Activated CD4-positive, alpha-beta T cell treated with anti-CD3 and anti-CD28 coated beads, Interleukin-2, amount 50 U/mL, for 48 hours (primary cell): ENCODE results near the gene CORO7.
"Not testable (repeated sequence)": the region's sequence is repeated elsewhere in the genome, so short reads cannot be mapped to it uniquely, and the experiment has no call there.

Experiments used
- DNase-seq, 2 experiments: peaks; one replicate each; pipeline ENCODE4 v3.0.0-alpha.2; 2020

The CORO7 gene

DNA sequence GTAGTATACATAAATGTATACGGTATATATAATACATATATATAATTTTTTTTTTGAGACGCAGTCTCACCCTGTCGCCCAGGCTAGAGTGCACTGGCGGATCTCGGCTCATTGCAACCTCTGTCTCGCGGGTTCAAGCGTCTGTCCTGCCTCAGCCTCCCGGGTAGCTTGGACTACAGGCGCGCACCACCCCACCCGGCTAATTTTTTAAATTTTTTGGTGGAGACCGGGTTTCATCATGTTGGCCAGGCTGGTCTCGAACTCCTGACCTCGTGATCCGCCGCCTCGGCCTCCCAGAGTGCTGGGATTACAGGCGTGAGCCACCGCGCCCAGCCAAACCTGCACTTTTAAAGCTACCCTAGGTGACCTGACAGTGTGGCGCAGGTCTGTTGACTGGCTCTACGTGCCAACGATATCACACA, 66.0 kb downstream of the CORO7 start:
- DNase-seq: peak in 1 of 2 experiments; percentile 28

GRCh38 chr16:4349332-4349731, 67.1 kb downstream of the CORO7 start:
- DNase-seq: no peak

DNA sequence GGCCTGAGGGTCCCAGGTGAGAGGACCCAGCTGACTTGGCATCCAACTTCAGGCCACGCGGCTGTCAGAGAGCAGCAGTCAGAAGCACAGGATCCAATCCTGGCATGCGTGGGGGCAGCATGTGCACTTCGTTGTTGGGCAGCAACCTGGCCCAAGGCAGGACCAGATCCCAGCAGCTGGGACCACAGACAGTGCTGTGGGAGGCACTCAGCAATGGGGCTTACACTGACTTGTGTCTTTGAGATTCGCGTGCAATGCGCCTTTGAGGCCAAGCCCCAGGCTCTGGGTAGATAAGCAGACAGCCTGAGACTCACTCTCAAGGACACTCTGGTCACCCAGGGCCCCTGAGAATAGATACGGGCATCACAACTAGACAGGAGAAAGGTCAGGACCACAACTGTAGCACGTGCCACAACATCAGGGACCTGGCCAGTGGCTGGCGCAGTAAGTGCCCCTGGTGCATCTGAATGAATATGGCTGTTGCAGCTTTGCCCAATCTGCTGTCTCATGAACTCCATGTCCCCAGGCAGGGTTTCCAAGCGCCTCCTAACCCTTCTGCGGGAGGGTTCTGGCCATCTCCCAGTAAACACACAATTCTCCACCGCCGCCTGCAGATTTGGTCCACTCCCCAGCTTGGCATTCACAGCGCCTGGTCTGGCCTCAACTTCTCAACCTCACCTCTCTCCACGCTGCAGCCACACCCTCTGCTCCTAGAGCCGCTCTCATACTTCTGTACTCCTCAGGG, 68.5 kb downstream of the CORO7 start:
- DNase-seq: no peak

GRCh38 chr16:4347010-4347409, 69.4 kb downstream of the CORO7 start:
- DNase-seq: no peak

DNA sequence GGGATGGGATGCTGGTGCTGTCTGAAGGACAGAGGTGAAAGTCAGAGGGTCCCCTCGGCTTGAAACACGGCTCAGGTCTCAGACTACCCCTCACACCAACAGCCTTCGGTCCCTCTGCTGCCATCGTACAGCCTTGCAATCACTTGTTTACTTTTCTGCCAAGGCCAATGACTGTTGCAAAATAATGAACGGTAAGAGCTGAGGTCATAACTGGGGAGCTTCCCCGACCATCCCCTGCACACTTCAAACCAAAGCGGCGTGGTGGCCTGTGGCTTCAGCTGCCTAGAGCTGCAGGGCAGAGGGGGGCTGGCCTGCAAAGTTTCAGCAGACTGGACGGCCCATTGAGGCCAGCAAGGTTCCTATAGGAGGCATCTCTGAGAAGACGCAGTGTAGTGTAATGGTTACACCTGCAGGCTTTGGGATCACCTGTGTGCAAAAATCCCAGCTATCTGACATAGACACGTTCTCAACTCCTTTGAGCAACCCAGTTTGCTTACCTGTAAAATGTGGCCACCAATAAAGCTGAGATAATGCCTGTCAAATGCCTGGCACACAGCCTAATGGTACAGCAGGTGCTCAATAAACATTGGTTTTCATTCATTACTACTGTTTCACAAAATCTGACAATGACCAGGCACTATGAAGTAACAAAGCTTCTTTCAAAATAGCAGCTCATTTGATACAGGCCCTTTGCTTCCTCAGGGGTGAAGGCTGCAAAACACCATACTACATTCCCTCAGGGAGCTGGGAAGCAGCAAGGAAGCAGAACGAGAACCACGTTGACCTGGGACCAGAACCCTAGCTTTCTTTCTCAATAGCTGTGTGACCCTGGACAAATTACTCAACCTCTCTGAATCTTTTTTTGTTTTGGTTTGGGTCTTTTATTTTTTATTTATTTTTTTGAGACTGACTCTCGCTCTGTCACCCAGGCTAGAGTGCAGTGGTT, 70.3 kb downstream of the CORO7 start:
- no peak for DNase-seq

- no peak for DNase-seq
Measured at GRCh38 chr16:4344983-4345835, 71.2 kb downstream of the CORO7 start.

- DNase-seq: not testable (repeated sequence)
Measured at GRCh38 chr16:4344300-4344982, 72.0 kb downstream of the CORO7 start.

DNA sequence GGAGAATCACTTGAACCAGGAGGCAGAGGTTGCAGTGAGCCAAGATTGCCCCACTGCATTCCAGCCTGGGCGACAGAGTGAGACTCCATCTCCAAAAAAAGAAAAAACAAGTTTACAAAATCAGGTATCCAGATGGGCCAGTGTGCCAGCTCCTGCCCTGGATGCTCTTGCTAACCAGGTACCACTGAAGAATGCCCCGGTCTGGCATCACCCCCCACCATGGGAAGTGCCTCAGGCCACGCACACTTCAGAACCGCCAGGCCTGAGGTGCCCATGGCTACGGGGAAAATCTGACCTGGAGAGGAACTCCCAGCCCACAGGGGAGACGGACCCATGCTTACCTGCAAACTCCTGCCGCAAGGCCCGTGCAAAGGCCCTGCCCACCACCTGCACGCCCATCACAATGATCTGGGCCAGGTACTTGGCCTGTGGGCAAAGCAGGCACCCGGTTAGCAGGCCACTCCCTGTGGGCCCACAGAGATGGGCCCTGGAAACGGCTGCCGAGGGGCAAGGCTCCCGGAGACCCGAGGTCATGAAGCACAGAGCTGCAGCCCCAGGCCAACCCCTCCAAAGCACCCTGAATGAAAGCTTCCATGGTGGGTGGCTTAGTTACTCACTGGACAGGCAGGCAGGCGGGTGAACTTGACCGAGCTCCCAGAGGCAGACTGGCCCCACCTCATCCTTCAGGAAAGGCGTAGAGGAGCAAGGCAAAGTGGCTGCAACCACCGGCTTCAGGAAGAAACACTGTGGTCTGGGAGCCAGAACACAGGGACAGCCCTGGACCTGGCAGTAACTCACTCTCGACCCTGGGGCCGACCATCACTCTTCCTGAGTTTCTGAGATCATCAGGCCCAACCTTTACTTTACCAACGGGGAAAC, 73.3 kb downstream of the CORO7 start:
- no peak for DNase-seq

DNA sequence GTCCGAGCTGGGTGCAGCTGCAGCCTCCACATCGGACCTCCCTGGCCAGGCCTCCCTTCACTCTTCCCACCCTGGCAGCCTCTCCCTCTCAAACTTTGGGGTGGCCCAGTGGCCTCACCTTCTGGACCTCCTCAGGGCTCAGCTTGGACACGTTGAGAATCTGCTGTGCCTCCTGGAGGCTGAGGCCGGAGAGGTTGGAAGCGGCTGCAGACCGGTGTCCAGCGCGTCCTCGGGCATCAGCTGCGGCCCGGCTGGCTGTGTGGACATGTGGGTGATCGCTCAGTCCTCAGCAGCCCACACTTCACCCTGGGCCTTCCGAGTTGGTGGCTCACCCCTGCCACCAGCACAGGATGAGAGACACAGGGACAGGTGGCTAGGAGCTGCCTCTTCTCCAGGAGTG, 75.1 kb downstream of the CORO7 start:
- DNase-seq: no peak

DNA sequence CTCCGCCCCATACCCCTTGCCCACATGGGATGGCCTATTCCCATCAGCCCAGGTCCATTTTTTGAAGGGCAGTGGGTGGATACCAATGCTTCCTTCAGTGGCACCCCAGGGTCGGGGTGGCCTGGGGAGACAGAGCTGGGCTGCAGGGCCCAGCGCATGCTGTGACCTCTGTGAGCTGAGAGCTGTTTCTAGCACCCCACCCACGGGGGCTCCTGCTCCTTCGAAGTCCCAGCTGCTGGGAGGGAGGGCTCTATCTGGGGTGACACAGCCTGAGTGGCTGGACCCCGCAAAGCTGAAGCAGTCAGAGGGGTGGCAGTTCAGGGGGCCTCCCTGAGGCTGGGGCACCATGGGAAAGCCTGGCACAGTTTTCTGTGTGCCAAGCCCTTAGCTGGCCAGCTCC, 76.0 kb downstream of the CORO7 start:
- no peak for DNase-seq

GRCh38 chr16:4339909-4340308, 76.5 kb downstream of the CORO7 start:
- no peak for DNase-seq

DNA sequence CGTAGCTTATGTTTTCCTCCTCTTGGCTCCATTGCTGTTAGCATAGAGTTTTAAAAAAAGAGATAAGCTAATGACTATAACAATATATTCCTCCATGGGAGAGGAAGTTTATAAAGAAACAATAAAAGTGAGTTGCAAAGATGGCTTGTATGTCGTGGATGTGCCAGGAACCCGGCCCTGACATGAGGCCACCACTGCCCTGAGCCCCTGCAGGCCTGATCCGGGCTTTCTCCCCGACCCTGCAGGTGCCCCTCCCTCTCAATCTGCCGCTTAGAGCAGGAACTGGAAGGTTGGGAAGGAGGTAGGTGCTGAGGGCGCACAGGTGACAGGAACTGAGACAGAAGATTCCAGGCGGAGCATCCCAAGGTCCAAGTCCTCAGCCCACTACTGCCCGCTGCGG, 76.9 kb downstream of the CORO7 start:
- no peak for DNase-seq

DNA sequence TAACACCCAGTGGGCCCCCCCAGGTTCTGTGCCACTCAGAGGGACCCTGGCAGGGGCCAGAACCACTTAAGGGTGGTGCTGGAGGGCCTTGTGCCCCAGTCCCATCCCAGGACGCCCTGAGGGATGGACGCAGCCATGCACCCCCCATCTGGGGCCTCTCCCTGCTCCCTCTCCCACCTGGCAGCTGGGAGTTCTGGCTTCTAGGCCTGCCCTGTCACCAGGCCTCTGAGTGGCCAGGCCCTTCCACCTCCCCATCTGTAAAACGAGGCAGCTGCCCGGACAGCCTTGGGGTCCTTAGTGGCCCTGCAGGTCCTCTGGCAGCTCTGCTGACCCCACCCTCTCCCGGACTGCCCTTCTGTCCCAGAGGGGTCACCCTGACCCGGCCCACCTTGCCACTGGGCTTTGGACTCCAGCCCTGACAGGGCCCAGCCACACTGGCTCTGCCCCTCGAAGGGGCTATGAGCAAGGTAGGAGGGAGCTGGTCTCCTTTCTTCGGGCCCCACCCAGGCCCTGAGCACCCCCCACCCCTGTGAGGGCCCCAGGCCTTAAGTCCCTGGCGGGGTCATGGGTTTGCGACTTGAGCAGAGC, 77.6 kb downstream of the CORO7 start:
- no peak for DNase-seq

GRCh38 chr16:4338125-4338582, 78.2 kb downstream of the CORO7 start:
- DNase-seq: no peak

DNA sequence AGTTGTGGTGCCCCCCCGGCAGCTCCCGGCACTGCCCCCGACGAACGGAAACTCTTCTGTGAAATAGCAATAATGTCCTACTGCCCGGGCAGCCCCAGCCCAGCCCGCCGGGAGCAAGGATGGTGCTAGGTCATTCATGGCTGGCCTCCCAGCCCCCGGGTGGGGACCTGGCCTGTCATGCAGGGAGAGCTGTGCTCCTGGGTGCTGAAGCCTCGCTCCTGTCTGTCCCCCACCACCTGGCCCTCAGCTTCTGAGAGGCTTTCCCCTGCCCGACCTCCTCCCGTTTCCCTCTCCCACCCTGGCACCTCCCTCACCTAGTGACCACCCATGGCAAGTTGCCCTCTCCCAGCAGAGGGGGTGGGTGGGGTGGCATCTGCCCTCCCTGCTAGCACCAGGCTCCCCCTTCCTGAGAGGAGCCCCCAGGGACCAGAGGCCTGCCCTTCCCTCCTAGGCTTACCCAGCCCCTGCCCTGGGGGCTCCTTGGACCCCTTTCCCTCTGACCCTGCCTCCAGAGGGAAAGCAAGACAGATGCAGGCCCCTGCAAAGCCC, 78.8 kb downstream of the CORO7 start:
- DNase-seq: no peak

- no peak for DNase-seq
Measured at GRCh38 chr16:4336701-4337539, 79.5 kb downstream of the CORO7 start.

- no peak for DNase-seq
Measured at GRCh38 chr16:4334724-4335495, 81.5 kb downstream of the CORO7 start.

DNA sequence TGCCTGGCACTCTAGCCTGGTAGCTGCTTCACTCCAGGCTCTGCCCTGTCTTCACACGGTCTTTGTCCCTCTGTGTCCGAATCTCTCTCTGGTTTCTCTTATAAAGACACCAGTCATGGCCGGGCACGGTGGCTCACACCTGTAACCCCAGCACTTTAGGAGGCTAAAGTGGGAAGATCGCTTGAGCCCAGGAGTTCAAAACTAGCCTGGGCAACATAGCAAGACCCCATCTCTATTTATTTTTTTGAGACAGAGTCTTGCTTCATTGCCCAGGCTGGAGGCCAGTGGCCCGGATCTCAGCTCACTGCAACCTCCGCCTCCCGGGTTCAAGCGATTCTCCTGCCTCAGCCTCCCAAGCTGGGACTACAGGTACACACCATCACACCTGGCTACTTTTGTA, 82.7 kb downstream of the CORO7 start:
- DNase-seq: not testable (repeated sequence)

DNA sequence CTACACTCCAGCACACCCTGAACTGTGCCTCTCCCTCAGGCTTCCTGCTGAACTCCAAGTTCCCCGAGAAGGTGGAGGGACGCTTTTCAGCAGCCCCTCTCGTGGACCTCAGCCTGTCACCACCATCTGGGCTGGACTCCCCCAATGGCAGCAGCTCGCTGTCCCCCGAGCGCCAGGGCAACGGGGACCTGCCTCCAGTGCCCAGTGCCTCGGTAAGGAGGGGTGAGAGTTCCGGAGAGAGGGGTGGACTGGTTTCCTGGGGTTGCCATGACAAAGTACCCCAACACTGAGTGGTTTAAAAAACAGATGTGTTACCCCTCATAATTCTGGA, 83.1 kb downstream of the CORO7 start:
- DNase-seq: no peak
